Activated CD4-positive, alpha-beta T cell treated with anti-CD3 and anti-CD28 coated beads for 36 hours (primary cell): ENCODE results near the gene TMC7. TPM values are rescaled to one million over a fixed set of nuclear protein-coding genes. Genes with fewer than 3 reads are reported as not detected.

Experiments used
- ATAC-seq: fragments of 200-7000 bp; cut with Tn5 transposase; one replicate; pipeline ENCODE4 v1.10.0; 2021; ENCODE audit warnings: mild to moderate bottlenecking, moderate library complexity
- CTCF ChIA-PET: fragments of 350-600 bp; sonication (Branson Sonifier 250); formaldehyde crosslinking; loops from one replicate; lab custom pipeline; 2021; ENCODE audit warnings: antibody characterized with exemption; lab: Charles Lee
- POLR2A ChIA-PET: fragments of 350-600 bp; sonication (Branson Sonifier 250); formaldehyde crosslinking; loops from one replicate; lab custom pipeline; 2021; ENCODE audit warnings: antibody characterized with exemption, inconsistent platforms; lab: Charles Lee
- DNase-seq: peaks from one replicate; pipeline ENCODE4 v3.0.0-alpha.2; 2020
- H3K27ac Mint-ChIP-seq: one replicate; pipeline ENCODE4 v1.8.0; 2021; ENCODE audit warnings: mixed read lengths
- H3K27me3 Mint-ChIP-seq: one replicate; pipeline ENCODE4 v1.8.0; 2021; ENCODE audit warnings: mixed read lengths
- H3K36me3 Mint-ChIP-seq: one replicate; pipeline ENCODE4 v1.8.0; 2021; ENCODE audit warnings: low read depth, mixed read lengths
- H3K4me1 Mint-ChIP-seq: one replicate; pipeline ENCODE4 v1.8.0; 2021; ENCODE audit warnings: mixed read lengths
- H3K4me3 Mint-ChIP-seq: one replicate; pipeline ENCODE4 v1.8.0; 2021; ENCODE audit warnings: mild to moderate bottlenecking, moderate library complexity, mixed read lengths
- H3K9me3 Mint-ChIP-seq: one replicate; pipeline ENCODE4 v1.8.0; 2021; ENCODE audit warnings: low read depth, mixed read lengths
- intact Hi-C, 2 experiments: fragments of 100-400 bp; cut with DNase I in 1 of 2; cut with micrococcal nuclease in 1 of 2; formaldehyde crosslinking; loops; one replicate each; pipeline versions ENCODE4 v1.14.2 to v1.15.1; 2022 to 2024; cut with DNase I, micrococcal nuclease
- total RNA-seq, 2 experiments: library from RNA; stranded (reverse); gene quantifications; one replicate each; pipeline ENCODE4 v1.2.3, GENCODE V29; 2021

The TMC7 gene
- total RNA-seq, 2 experiments from 2014 or later, result not detected

DNA sequence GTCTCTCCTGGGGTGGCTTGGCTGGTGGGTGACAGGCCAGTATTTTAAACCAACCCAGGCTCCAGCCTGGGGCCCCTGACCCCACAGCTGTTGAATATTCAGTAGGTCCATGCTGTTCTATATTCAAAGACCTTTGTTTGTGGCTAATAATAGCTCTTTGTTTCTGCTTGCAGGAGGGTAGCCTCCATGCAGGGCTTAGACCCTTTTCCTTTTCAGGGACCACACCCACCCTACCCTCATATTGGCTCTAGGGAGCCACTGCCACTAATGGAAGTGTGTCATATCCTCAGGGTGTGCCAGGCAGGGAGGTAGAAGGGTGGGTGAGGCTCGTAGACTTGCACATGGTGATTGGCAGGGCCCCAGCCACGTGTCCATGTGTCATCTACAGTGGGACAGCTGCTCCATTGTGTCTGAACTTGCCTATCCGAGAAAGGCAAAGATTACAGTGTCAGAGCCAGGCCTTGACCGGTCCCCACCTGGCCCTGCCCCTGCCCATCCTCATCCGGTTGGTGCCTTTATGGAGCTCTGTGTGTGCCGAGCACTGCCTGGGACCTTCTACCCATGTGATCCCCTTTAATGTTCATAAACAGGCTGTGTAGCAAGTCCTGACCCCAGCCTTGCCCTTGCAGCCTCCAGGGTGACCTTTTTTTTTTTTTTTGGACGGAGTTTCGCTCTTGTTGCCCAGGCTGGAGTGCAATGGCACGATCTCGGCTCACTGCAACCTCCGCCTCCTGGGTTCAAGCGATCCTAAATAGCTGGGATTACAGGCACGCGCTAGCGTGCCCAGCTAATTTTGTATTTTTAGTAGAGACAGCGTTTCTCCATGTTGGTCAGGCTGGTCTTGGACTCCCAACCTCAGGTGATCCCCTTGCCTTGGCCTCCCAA, 22.1 kb downstream of the TMC7 start:
- no peak overlapping the region for H3K27ac Mint-ChIP-seq
- H3K4me3 Mint-ChIP-seq, result no peak overlapping the region
- ChIA-PET CTCF (no interaction called here), POLR2A (interaction anchor here (0.6 kb wide), 1 partner anchor 10 kb away, joined by 6 read pairs; no protein-coding TSS in a partner anchor)
- H3K9me3 Mint-ChIP-seq, result peaks cover 2% of the 10 kb centered on the region
- ATAC-seq (no peak), DNase-seq (no peak)
- intact Hi-C loops, result no loop called here
- no peaks in the 10 kb centered on the region for H3K27me3 Mint-ChIP-seq
- H3K4me1 Mint-ChIP-seq, result peaks cover 3% of the 10 kb centered on the region
- no peaks in the 10 kb centered on the region for H3K36me3 Mint-ChIP-seq

GRCh38 chr16:19006446-19007315, 22.9 kb downstream of the TMC7 start:
- Mint-ChIP-seq H3K9me3 (peaks cover 6% of the 10 kb centered on the region), H3K4me3 (no peak overlapping the region), H3K36me3 (no peaks in the 10 kb centered on the region), H3K27ac (no peak overlapping the region), H3K27me3 (no peaks in the 10 kb centered on the region), H3K4me1 (no peaks in the 10 kb centered on the region)
- ATAC-seq (no peak), DNase-seq (no peak)
- POLR2A ChIA-PET, result interaction anchor here (0.6 kb wide), 1 partner anchor 9 kb away, joined by 6 read pairs; no protein-coding TSS in a partner anchor
- CTCF ChIA-PET, result no interaction called here
- intact Hi-C loops, result no loop called here

- ChIA-PET POLR2A (no interaction called here), CTCF (no interaction called here)
- intact Hi-C loops, result no loop called here
- peaks cover 6% of the 10 kb centered on the region for H3K9me3 Mint-ChIP-seq
- H3K4me3 Mint-ChIP-seq, result no peak overlapping the region
- ATAC-seq (no peak), DNase-seq (no peak)
- no peak overlapping the region for H3K27ac Mint-ChIP-seq
- no peaks in the 10 kb centered on the region for H3K36me3 Mint-ChIP-seq
- H3K4me1 Mint-ChIP-seq, result no peaks in the 10 kb centered on the region
- no peaks in the 10 kb centered on the region for H3K27me3 Mint-ChIP-seq
These were observed 24.8 kb downstream of the TMC7 start for GRCh38 chr16:19008245-19009169.

DNA sequence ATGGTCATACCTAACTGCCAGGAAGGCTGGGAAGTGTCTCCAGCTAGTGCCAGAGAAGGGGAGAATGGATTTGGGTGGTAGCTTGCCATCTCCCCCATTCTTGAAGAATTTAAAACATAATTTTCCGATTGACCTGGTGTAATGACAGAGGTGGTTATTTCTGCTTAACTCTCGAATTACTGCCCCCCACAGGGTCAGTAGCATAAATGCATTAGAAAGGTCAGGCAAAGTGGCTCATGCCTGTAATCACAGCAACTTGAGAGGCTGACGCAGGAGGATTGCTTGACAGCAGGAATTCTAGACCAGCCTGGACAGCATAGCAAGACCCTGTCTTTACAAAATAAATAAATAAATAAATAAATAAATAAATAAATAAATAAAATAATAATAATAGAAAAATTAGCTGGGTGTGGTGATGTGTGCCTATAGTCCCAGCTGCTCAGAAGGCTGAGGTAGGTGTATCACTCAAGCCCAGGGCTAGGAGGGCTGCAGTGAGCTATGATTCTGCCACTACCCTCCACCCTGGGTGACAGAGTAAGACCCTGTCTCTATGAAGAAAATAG, 27.5 kb downstream of the TMC7 start:
- intact Hi-C loops, result no loop called here
- Mint-ChIP-seq H3K27ac (no peak overlapping the region), H3K9me3 (peaks cover 6% of the 10 kb centered on the region), H3K4me3 (no peak overlapping the region), H3K4me1 (no peaks in the 10 kb centered on the region), H3K36me3 (no peaks in the 10 kb centered on the region), H3K27me3 (no peaks in the 10 kb centered on the region)
- ChIA-PET POLR2A (no interaction called here), CTCF (no interaction called here)
- DNase-seq (no peak), ATAC-seq (no peak)

GRCh38 chr16:19014461-19014860, 30.7 kb downstream of the TMC7 start:
- ChIA-PET POLR2A (no interaction called here), CTCF (interaction anchor here (0.7 kb wide), 1 partner anchor 311 kb away, joined by 3 read pairs; no protein-coding TSS in a partner anchor)
- no peaks in the 10 kb centered on the region for H3K36me3 Mint-ChIP-seq
- intact Hi-C loops, result no loop called here
- H3K4me1 Mint-ChIP-seq, result no peaks in the 10 kb centered on the region
- H3K27ac Mint-ChIP-seq, result no peak overlapping the region
- DNase-seq (no peak), ATAC-seq (no peak)
- no peaks in the 10 kb centered on the region for H3K27me3 Mint-ChIP-seq
- peaks cover 6% of the 10 kb centered on the region for H3K9me3 Mint-ChIP-seq
- no peak overlapping the region for H3K4me3 Mint-ChIP-seq

GRCh38 chr16:19017179-19017578, 33.4 kb downstream of the TMC7 start:
- no peaks in the 10 kb centered on the region for H3K36me3 Mint-ChIP-seq
- CTCF ChIA-PET, result no interaction called here
- no peak for ATAC-seq

GRCh38 chr16:19020689-19021088, 37.0 kb downstream of the TMC7 start:
- no peaks in the 10 kb centered on the region for H3K36me3 Mint-ChIP-seq
- no peak for DNase-seq
- H3K4me3 Mint-ChIP-seq, result no peak overlapping the region
- H3K4me1 Mint-ChIP-seq, result no peaks in the 10 kb centered on the region
- POLR2A ChIA-PET, result no interaction called here
- H3K27me3 Mint-ChIP-seq, result no peaks in the 10 kb centered on the region
- intact Hi-C loops, result no loop called here
- CTCF ChIA-PET, result interaction anchor here (0.6 to 1.1 kb wide), 2 partner anchors 10 to 15 kb away, joined by 3 read pairs; no protein-coding TSS in a partner anchor
- ATAC-seq, result no peak
- no peaks in the 10 kb centered on the region for H3K9me3 Mint-ChIP-seq
- H3K27ac Mint-ChIP-seq, result no peak overlapping the region

More at GRCh38 chr16:19017179-19017578, 33.4 kb downstream of the TMC7 start:
- Mint-ChIP-seq H3K27me3 (no peaks in the 10 kb centered on the region), H3K9me3 (no peaks in the 10 kb centered on the region), H3K4me1 (no peaks in the 10 kb centered on the region), H3K4me3 (no peak overlapping the region), H3K27ac (no peak overlapping the region)
- intact Hi-C loops, result no loop called here
- POLR2A ChIA-PET, result no interaction called here
- DNase-seq, result no peak

GRCh38 chr16:19021747-19022146, 38.0 kb downstream of the TMC7 start:
- POLR2A ChIA-PET, result no interaction called here
- Mint-ChIP-seq H3K4me1 (no peaks in the 10 kb centered on the region), H3K4me3 (no peak overlapping the region), H3K27me3 (no peaks in the 10 kb centered on the region), H3K9me3 (no peaks in the 10 kb centered on the region), H3K36me3 (no peaks in the 10 kb centered on the region), H3K27ac (no peak overlapping the region)
- intact Hi-C loops, result no loop called here
- no peak for ATAC-seq
- DNase-seq, result no peak
- CTCF ChIA-PET, result interaction anchor here (0.6 kb wide), 1 partner anchor 46 kb away, joined by 3 read pairs; the partner anchor contains the start of gene COQ7

DNA sequence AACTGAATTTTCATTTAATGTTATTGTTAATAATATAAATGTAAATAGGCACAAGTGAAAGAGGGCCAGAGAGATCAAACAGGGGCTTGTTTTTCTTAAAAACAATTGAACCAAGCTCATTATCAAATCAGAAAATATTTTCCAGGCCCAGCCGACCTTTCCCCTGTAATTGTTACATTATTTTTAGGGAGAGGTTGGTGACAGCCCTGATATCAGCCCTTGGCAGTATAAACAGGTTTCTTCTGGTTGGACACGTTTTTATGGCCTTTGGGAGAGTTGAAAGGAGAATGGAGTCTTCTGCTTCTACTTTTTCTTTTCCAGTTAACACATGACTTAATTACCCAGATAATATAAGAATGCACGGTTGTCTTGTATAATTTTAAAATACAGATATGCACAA, 43.7 kb downstream of the TMC7 start:
- Mint-ChIP-seq H3K9me3 (no peaks in the 10 kb centered on the region), H3K36me3 (no peaks in the 10 kb centered on the region), H3K4me1 (no peaks in the 10 kb centered on the region), H3K27me3 (no peaks in the 10 kb centered on the region), H3K27ac (no peak overlapping the region), H3K4me3 (no peak overlapping the region)
- ChIA-PET POLR2A (no interaction called here), CTCF (no interaction called here)
- ATAC-seq (no peak), DNase-seq (no peak)
- intact Hi-C loops, result no loop called here

DNA sequence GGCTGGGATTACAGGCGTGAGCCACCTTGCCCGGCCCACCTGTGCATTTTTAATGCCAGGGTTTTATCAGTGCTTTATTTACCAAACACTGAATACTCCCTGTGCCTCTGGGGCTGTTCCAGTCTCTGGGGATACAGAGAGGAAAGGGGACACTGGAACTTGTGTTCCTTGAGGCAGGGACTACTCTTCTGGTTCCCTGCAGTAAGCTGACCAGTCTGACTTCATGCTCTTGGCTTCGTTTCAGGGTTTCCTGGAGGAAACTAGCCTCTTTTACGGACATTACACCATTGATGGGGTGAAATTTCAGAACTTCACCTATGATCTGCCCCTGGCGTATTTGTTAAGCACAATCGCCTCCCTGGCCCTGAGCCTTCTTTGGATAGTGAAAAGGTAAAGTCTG, 46.2 kb downstream of the TMC7 start:
- ChIA-PET POLR2A (no interaction called here), CTCF (no interaction called here)
- DNase-seq, result no peak
- intact Hi-C loops, result no loop called here
- no peaks in the 10 kb centered on the region for H3K27me3 Mint-ChIP-seq
- no peak for ATAC-seq
- no peaks in the 10 kb centered on the region for H3K9me3 Mint-ChIP-seq
- no peaks in the 10 kb centered on the region for H3K36me3 Mint-ChIP-seq
- H3K27ac Mint-ChIP-seq, result no peak overlapping the region
- no peaks in the 10 kb centered on the region for H3K4me1 Mint-ChIP-seq
- no peak overlapping the region for H3K4me3 Mint-ChIP-seq
